ENCODE data around the gene CNOT4. TPM values are rescaled to one million over a fixed set of nuclear protein-coding genes. Genes with fewer than 3 reads are reported as not detected.

CNOT4 gene
- total and polyA plus RNA-seq, 2 of the 13 experiments (the other 11 are each of a cell fraction or from before 2014, with no cell fraction given), result 7.4 to 8.4 TPM

GRCh38 chr7:135523146-135523545 lies 13.2 kb upstream of the CNOT4 start:
- no peak overlapping the region for H3K27ac ChIP-seq (ENCODE audit: extremely low read length, insufficient read depth, low read length)
- peaks cover 31% of the 10 kb centered on the region for H3K4me1 ChIP-seq (ENCODE audit: insufficient read depth, low read length)
- FAIRE-seq (no peak), DNase-seq (ENCODE audit: low spot score) (no peak), ATAC-seq (no peak)
- CTCF ChIA-PET (ENCODE audit: low intra/inter-chr PET ratio, low total read pairs), result no interaction called here
- H3K27me3 ChIP-seq (ENCODE audit: control insufficient read depth in 1 of 2, insufficient read depth in 2 of 2, low read length in 2 of 2), result no peaks in the 10 kb centered on the region
- H3K79me2 ChIP-seq (ENCODE audit: insufficient read depth, low read length), result no peaks in the 10 kb centered on the region
- no peaks in the 10 kb centered on the region for H3K36me3 ChIP-seq (replicated peaks in 1 of 2; ENCODE audit: control insufficient read depth in 1 of 2, insufficient read depth in 2 of 2, low read length in 2 of 2)
- H4K20me1 ChIP-seq (ENCODE audit: insufficient read depth, low read length), result no peaks in the 10 kb centered on the region
- in situ Hi-C loops (cut with HindIII; ENCODE audit: extremely low pct_ligation_motif_present, low pct_unique_long_range_greater_than_20kb), result no loop called here
- 83% methylated on average over 1 of the region's 1 CpG for WGBS (ENCODE audit: low lambda C conversion rate)
- intact Hi-C loops (cut with micrococcal nuclease; ENCODE audit: unreplicated experiment), result no loop called here
- H3K4me3 ChIP-seq (replicated peaks in 1 of 3; ENCODE audit: insufficient read depth in 1 of 3, low read depth in 2 of 3, low read length in 3 of 3), result no peak overlapping the region
- H2AFZ ChIP-seq (ENCODE audit: low read length), result no peak overlapping the region
- no peak overlapping the region for H3K4me2 ChIP-seq (ENCODE audit: low read depth, low read length)
- POLR2A ChIA-PET, result no interaction called here
- TF ChIP-seq MAFK (conservative IDR thresholded peaks at IDR 0.05 in 1 of 2, IDR thresholded peaks at IDR 0.05 in 1 of 2; ENCODE audit: low read length in 2 of 2) (no peak), ZNF589 (CRISPR knock-in tag; conservative IDR thresholded peaks at IDR 0.05) (no peak), ZNF781 (CRISPR knock-in tag; IDR thresholded peaks at IDR 0.05; ENCODE audit: borderline replicate concordance, not compliant biosample characterization) (no peak), NRL (CRISPR knock-in tag; IDR thresholded peaks at IDR 0.05; ENCODE audit: borderline replicate concordance) (no peak), ZNF891 (CRISPR knock-in tag; IDR thresholded peaks at IDR 0.05) (no peak), NKX3-1 (CRISPR knock-in tag; IDR thresholded peaks at IDR 0.05) (no peak), MXI1 (IDR thresholded peaks at IDR 0.05; ENCODE audit: borderline replicate concordance, low read depth, low read length) (no peak), POGZ (CRISPR knock-in tag; IDR thresholded peaks at IDR 0.05) (no peak), NCOA2 (CRISPR knock-in tag; IDR thresholded peaks at IDR 0.05) (no peak), MEIS1 (CRISPR knock-in tag; IDR thresholded peaks at IDR 0.05; ENCODE audit: borderline replicate concordance) (no peak), HIVEP1 (CRISPR knock-in tag; IDR thresholded peaks at IDR 0.05) (no peak), ZNF782 (CRISPR knock-in tag; IDR thresholded peaks at IDR 0.05; ENCODE audit: borderline replicate concordance) (no peak), MED8 (CRISPR knock-in tag; IDR thresholded peaks at IDR 0.05; ENCODE audit: insufficient replicate concordance) (no peak)
- TF ChIP-seq, protein P1, sequence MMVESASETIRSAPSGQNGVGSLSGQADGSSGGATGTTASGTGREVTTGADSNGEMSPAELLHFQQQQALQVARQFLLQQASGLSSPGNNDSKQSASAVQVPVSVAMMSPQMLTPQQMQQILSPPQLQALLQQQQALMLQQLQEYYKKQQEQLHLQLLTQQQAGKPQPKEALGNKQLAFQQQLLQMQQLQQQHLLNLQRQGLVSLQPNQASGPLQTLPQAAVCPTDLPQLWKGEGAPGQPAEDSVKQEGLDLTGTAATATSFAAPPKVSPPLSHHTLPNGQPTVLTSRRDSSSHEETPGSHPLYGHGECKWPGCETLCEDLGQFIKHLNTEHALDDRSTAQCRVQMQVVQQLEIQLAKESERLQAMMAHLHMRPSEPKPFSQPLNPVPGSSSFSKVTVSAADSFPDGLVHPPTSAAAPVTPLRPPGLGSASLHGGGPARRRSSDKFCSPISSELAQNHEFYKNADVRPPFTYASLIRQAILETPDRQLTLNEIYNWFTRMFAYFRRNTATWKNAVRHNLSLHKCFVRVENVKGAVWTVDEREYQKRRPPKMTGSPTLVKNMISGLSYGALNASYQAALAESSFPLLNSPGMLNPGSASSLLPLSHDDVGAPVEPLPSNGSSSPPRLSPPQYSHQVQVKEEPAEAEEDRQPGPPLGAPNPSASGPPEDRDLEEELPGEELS (CRISPR knock-in tag; IDR thresholded peaks at IDR 0.05), result no peak
- TF ChIP-seq, protein P2, sequence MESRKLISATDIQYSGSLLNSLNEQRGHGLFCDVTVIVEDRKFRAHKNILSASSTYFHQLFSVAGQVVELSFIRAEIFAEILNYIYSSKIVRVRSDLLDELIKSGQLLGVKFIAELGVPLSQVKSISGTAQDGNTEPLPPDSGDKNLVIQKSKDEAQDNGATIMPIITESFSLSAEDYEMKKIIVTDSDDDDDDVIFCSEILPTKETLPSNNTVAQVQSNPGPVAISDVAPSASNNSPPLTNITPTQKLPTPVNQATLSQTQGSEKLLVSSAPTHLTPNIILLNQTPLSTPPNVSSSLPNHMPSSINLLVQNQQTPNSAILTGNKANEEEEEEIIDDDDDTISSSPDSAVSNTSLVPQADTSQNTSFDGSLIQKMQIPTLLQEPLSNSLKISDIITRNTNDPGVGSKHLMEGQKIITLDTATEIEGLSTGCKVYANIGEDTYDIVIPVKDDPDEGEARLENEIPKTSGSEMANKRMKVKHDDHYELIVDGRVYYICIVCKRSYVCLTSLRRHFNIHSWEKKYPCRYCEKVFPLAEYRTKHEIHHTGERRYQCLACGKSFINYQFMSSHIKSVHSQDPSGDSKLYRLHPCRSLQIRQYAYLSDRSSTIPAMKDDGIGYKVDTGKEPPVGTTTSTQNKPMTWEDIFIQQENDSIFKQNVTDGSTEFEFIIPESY (CRISPR knock-in tag; IDR thresholded peaks at IDR 0.05), result no peak
- H3K9me3 ChIP-seq (ENCODE audit: low read length), result no peaks in the 10 kb centered on the region
- no TSS peak for BruUV-seq (replicated peaks)
- no peak overlapping the region for H3K9ac ChIP-seq (ENCODE audit: insufficient read depth, low read depth, low read length)

Data from HepG2 (cell line).